ENCODE data around the gene FADS2. TPM values are rescaled to one million over a fixed set of nuclear protein-coding genes. Genes with fewer than 3 reads are reported as not detected.

FADS2 gene
- total RNA-seq, 4 donors from 2014 or later: 15.4 to 540 (median 173) TPM

DNA sequence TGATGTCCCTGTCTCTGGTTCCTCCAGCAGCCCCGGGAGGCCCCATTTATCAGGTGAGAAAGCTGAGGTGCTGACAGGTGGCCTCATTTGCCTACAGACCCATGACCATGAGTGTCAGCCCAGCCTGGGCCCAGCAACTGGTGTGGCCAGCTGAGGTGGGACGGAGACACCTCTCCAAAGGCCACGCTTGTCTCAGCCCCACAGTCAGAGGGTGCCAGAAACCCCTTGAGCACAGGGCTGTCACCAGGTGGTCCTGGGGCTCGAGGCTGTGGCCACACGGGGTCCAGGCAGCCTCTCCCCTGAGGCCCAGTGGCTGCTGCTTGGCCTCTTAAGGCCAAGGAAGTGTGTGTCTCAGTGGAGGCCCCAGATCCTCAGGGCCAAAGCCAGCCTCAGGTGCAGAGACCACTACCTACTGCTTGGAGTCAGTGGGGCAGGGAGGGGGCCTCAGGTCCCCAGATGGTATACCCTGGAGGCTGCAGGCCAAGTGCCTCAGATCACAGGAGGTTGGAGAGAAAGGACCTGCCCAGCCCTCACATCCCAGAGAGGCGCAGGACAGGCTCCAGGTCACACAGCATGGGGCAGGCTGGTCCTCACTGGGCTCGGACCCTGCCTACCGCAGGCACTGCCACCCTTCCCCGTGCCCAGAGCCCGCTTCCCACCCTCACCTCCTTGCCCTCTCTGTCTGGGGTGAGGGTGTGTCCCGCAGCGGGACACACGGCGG, 77.9 kb downstream of the FADS2 start:
- intact Hi-C loops (cut with DNase I; ENCODE audit: low total_unique reads): no loop called here

DNA sequence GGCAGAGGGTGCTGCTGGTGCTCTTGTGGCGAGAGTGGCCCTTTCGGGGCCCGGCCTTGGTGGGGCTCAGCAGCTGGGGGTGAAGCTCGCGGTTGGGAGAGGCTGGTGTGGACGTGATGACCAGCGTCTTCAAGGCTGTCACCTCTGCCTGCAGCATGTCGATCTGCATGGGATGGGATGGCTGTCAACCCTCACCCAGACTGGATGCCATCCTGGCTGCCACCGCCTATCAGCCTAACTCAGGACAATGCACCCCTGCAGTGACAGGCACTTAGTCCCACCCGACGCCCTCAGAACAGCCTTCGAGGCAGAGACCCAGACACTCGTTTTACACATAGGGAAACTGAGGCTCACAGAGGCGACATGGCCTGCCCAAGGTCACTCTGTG, 78.4 kb downstream of the FADS2 start:
- no peak for TF ChIP-seq POLR2A (IDR thresholded peaks at IDR 0.05)
- TF ChIP-seq, protein P1, sequence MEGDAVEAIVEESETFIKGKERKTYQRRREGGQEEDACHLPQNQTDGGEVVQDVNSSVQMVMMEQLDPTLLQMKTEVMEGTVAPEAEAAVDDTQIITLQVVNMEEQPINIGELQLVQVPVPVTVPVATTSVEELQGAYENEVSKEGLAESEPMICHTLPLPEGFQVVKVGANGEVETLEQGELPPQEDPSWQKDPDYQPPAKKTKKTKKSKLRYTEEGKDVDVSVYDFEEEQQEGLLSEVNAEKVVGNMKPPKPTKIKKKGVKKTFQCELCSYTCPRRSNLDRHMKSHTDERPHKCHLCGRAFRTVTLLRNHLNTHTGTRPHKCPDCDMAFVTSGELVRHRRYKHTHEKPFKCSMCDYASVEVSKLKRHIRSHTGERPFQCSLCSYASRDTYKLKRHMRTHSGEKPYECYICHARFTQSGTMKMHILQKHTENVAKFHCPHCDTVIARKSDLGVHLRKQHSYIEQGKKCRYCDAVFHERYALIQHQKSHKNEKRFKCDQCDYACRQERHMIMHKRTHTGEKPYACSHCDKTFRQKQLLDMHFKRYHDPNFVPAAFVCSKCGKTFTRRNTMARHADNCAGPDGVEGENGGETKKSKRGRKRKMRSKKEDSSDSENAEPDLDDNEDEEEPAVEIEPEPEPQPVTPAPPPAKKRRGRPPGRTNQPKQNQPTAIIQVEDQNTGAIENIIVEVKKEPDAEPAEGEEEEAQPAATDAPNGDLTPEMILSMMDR (IDR thresholded peaks at IDR 0.05): no peak
- intact Hi-C loops (cut with DNase I; ENCODE audit: low total_unique reads): no loop called here
- no peak for DNase-seq (ENCODE audit: low spot score in 2 of 2)
- H3K4me3 ChIP-seq (ENCODE audit: low read depth, poor library complexity, severe bottlenecking): no peak overlapping the region
- WGBS, 2 donors: 87 to 90% methylated on average over 10 to 14 of the region's 14 CpGs

More for the DNA sequence above, 77.9 kb downstream of the FADS2 start:
- 91 to 93% methylated on average over 9 to 10 of the region's 14 CpGs for WGBS, 2 donors
- H3K4me3 ChIP-seq (ENCODE audit: low read depth, poor library complexity, severe bottlenecking): no peak overlapping the region
- TF ChIP-seq, protein P1 (IDR thresholded peaks at IDR 0.05): no peak
- TF ChIP-seq POLR2A (IDR thresholded peaks at IDR 0.05): no peak
- no peak for DNase-seq (ENCODE audit: low spot score in 2 of 2)

DNA sequence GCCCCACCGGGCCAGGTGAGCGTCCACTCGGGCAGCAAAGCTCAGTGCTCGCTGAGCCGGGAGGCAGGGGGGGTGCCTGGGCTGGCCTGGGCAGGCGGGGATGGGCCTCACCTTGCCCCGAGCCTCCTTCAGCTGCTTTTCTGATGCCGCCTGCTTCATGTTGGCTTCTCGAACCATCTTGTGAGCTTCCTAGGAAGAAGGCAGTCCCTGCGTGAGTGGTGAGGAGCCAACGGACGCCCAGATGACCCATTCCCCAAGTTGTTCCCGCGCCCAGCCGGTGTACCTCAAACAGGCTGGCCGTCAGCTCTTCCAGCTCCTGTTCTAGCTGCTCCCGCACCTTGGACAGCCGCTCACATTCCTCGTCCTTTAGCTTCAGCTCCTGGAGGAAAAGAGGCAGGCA, 79.2 kb downstream of the FADS2 start:
- intact Hi-C loops (cut with DNase I; ENCODE audit: low total_unique reads): no loop called here

DNA sequence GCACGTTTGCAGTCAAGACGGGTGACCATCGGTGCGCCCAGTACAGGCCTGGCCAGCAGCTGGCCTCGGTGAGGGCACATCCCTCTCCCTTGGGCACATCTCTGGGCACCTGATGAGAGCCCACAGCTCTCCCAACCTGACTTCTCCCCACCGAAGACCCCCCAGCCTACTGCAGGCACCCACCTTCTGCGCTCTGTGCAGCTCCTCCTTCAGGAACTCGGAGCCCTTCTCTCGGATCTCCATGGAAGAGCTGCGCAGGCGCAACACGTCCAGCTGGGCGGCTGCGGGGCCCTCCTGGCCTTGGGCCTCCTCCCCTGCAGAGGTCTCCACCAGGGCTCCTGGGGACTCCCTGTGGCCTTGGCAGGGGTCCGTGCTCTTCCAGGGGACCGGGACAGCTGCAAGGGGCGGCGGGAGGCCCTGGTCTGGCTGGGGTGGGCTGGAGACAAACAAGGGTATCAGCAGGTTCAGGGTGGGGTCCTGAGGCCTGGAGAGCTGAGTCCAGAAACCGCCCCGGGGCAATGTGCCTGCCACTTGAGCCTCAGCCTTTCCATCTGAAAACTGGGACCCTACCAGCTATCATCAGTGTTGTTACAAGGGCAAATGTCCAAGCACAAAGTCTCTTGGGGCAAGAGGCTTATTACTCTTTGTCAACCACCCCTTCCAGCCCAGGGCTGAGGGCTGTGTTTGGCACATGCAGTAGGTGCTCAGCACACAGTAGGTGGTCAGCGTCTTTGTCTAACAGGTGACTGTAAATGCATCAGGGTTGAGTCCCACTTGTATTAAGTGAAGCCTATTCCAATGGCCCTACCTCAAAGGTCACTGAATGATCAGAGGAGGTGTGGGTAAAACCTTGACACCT, 80.0 kb downstream of the FADS2 start:
- intact Hi-C loops (cut with DNase I; ENCODE audit: low total_unique reads): no loop called here
- 90 to 95% methylated on average over 21 of the region's 21 CpGs for WGBS, 2 donors
- H3K4me3 ChIP-seq (ENCODE audit: low read depth, poor library complexity, severe bottlenecking): no peak overlapping the region
- TF ChIP-seq, protein P1 (IDR thresholded peaks at IDR 0.05): no peak
- no peak for TF ChIP-seq POLR2A (IDR thresholded peaks at IDR 0.05)
- DNase-seq (ENCODE audit: low spot score in 2 of 2): no peak

More for the DNA sequence above, 79.2 kb downstream of the FADS2 start:
- TF ChIP-seq, protein P1 (IDR thresholded peaks at IDR 0.05): no peak
- no peak for TF ChIP-seq POLR2A (IDR thresholded peaks at IDR 0.05)
- 91 to 92% methylated on average over 19 of the region's 19 CpGs for WGBS, 2 donors
- no peak for DNase-seq (ENCODE audit: low spot score in 2 of 2)
- H3K4me3 ChIP-seq (ENCODE audit: low read depth, poor library complexity, severe bottlenecking): no peak overlapping the region

DNA sequence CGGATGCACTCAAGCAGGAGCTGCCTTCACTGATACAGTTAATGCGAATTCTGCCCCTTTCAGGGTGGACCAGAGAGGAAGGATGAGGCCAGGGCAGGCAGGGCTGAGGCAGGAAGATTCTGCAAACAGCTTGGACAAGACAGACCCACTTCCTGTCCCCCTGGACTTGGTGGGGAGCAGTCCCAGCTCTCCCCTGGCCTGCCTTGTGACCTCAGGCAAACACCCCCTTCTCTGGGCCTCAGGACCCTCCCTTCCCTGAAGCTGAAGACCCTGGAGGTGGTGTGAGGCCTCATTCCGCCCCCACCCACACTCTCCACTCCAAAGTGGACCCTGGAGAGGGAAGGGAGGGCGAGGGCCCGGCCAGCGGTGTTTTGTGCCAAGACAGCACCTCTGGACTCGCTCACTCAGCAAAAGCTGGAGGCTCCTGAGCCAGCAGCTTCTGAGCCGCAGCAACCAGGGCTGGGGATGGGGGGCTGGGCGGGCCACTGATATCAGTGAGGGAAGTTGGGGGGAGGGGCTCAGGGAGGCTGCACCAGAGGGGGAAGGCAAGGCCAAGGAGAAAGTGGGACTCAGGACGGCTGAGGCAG, 80.7 kb downstream of the FADS2 start:
- no peak overlapping the region for H3K4me3 ChIP-seq (ENCODE audit: low read depth, poor library complexity, severe bottlenecking)
- no peak for TF ChIP-seq POLR2A (IDR thresholded peaks at IDR 0.05)
- TF ChIP-seq, protein P1 (IDR thresholded peaks at IDR 0.05): no peak
- WGBS, 2 donors: 75 to 78% methylated on average over 10 of the region's 10 CpGs
- no peak for DNase-seq (ENCODE audit: low spot score in 2 of 2)
- intact Hi-C loops (cut with DNase I; ENCODE audit: low total_unique reads): no loop called here
